Astrocyte of the hippocampus (primary cell): ENCODE results near the gene RPL22.
"Not testable (repeated sequence)": the region's sequence is repeated elsewhere in the genome, so short reads cannot be mapped to it uniquely, and the experiment has no call there.

Experiments
- DNase-seq: peaks from one replicate; pipeline ENCODE4 v3.0.0; 2011; ENCODE audit warnings: low read depth, low spot score

RPL22 gene

DNA sequence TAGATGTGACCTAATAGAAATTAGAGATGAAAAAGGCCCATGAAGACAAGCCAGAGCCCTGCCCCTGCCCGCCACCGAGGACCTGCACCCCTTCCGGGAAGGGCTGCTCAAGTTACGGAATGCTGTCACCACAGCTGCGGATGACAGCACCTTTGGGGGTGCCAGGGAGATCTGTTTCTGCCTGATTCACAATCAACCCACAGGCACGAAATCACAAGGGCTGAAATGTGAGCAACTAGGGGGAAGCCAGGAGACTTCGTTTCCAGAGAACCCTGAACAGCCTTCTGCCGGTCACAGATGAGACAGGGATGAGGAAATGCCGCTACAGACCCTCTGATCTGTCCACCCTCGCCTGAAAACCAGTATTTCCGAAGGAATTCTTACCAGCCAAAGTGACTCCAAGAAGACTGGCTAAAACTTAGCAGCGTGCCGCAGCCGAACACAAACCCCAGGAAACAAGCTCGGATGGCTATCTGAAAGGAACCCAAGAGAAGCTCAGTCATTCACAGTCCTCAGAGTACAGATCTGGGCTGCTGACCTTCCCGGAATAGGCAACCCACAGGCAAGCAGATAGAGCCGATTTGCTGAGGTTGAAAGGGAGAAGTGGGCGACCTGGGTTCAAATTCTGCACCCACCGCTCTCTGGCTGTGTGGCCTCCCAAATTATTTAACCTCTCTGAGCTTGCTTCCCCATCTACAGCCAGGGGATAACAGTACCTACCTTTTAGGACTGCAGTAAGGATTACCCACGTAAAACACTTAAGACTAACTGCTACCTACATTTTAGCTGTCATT, 35.3 kb upstream of the RPL22 start:
- peak; percentile 45 for DNase-seq

- no peak for DNase-seq
These were observed 34.0 kb upstream of the RPL22 start for GRCh38 chr1:6233376-6233775.

- no peak for DNase-seq
These were observed 26.3 kb upstream of the RPL22 start for GRCh38 chr1:6225651-6226050.

DNA sequence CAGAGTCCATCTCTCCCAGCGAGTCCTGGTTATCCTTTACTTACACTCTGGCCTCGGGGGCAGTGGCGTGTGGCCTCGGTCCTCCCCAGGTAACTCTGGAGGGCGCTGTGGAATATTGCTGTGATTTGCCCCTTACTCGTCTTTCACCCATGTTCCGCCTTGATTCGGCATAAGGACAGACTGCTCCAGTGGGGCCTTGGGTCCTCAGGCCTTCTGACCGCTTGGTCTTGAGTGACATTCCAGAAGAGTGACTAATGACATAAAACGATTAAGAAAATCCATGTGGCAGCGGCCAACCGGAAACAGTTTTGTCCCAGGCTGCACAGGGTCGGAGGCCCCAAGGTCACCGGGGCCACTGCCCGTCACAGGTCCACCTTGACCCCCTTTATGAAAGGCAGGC, 25.3 kb upstream of the RPL22 start:
- peak; percentile 35 for DNase-seq

DNA sequence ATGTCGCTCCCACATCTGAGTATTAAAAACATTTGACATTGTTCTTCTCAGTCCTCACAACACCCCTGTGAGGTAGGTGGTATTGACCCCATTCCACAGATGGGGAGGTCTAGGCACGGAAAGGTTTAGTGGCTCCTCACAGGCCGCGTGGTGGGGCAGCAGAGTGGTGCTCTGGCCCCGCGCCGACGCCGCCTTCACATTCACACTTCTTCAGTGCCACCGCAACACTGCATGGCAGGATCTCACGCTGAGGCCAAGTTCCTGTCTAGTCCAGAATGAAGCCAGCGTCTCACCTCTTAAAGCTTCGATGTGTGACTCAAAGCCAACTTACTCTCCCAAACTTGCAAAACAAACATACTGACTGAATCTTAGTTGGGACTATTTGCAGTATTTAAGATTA, 24.2 kb upstream of the RPL22 start:
- no peak for DNase-seq

GRCh38 chr1:6222636-6223035, 23.2 kb upstream of the RPL22 start:
- DNase-seq: no peak

- DNase-seq: no peak
These were observed 21.9 kb upstream of the RPL22 start for GRCh38 chr1:6221210-6221784.

DNA sequence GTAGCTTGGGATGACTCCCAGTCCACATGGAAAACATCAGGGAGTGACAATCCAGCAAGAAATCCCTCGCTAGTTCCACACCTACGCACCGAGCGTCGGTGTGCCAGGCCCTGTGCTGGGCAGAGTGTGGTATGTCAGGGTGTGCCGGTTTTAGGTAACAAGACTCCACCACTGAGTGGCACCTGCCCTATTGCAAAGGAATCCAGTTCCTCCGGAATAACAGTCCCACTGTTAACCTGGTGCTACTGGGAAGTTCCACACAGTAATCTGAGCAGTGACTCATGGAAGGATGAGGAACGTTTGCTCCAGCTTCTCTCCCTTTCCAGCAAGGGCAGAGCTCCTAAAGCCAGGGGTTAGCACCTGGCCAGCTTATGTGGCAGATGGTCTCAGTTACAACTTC, 20.8 kb upstream of the RPL22 start:
- no peak for DNase-seq

DNA sequence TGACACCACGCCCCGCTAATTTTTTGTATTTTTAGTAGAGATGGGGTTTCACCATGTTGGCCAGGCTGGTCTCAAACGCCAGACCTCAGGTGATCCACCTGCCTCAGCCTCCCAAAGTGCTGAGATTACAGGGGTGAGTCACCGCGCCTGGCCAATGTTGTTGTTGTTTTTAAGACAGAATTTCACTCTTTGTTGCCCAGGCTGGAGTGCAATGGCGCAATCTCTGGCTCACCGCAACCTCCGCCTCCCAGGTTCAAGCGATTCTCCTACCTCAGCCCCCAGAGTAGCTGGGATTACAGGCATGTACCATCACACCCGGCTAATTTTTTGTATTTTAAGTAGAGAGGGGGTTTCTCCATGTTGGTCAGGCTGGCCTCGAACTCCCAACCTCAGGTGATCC, 20.2 kb upstream of the RPL22 start:
- DNase-seq: not testable (repeated sequence)

GRCh38 chr1:6218375-6219164, 19.2 kb upstream of the RPL22 start:
- DNase-seq: no peak

GRCh38 chr1:6212193-6212959, 13.0 kb upstream of the RPL22 start:
- no peak for DNase-seq

GRCh38 chr1:6211731-6212130, 12.3 kb upstream of the RPL22 start:
- DNase-seq: no peak

- DNase-seq: no peak
These were observed 11.4 kb upstream of the RPL22 start for GRCh38 chr1:6210591-6211355.

DNA sequence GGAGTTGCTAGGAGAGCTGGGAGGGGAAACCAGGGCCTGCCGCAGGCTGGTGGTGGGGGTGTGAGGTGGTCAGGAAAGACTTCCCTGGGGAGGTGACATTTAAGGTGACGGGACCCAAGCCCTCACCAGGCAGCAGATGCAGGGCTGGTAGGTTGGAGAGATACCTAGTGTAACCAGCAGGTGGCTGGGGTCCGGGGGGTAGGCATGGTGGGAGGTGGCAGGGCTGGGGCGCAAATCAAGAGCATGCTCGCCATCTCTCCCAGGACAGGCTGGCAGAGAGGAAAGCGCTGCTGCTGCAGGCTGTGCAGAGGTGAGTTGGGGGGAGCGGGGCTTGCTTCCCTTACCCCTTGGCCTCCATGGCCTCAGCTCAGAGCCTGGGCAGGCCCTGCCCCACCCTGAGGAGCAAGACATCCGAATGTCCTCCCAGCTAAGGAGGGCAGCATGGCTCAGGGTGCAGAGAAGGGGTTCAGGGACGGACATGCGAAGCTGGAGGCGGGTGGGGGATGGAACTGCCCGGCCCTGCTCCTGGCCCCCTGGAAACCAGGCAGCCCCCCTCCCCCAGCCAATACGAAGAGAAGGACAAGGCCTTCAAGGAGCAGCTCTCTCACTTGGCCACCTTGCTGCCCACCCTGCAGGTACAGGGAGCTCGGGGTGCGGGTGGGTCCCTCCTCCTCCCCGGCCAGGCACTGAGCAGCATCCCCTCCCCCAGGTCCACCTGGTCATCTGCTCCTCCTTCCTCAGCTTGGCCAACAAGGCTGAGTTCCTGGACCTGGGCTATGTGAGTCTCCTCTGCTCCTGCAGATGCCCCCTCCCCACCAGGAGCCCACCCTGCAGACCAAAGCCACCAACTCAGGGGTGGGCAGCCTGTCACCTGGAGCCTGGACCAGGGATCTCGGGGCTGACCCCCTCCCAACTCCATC, 10.5 kb upstream of the RPL22 start:
- DNase-seq: no peak

GRCh38 chr1:6208723-6209660, 9.6 kb upstream of the RPL22 start:
- peak; percentile 73 for DNase-seq

DNA sequence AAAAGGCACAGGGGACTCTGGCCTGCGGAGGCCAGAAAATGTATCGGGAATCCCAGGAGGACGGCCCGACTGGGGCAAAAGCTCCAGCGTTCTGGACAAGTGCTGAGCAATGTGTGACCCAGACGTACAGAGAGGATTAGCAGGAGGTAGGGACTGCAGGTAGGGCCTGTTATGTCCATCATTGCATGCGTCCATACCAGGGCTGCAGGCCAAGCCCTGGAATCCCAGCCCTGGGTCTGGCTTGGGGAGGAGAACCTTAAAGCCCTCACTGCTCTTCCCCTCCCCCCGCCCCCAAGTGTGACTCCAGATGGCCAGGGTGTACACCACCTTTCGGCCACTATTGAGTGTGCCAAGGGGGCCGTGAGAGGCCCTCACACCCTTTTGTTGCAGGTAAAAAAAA, 8.5 kb upstream of the RPL22 start:
- DNase-seq: no peak

- no peak for DNase-seq
These were observed 7.9 kb upstream of the RPL22 start for GRCh38 chr1:6207075-6207885.

- DNase-seq: no peak
These were observed 7.1 kb upstream of the RPL22 start for GRCh38 chr1:6206520-6206855.
